Activated naive CD8-positive, alpha-beta T cell treated with anti-CD3 and anti-CD28 coated beads for 36 hours (primary cell): ENCODE data around the gene MAGEA2. TPM values are rescaled to one million over a fixed set of nuclear protein-coding genes. Genes with fewer than 3 reads are reported as not detected.
"Not testable (repeated sequence)": the region's sequence is repeated elsewhere in the genome, so short reads cannot be mapped to it uniquely, and the experiment has no call there.

Experiments
- DNase-seq: peaks from one replicate; pipeline ENCODE4 v3.0.0; 2021
- H3K27ac Mint-ChIP-seq: one replicate; pipeline ENCODE4 v1.8.0; 2022; ENCODE audit warnings: mild to moderate bottlenecking, moderate library complexity, mixed read lengths
- H3K27me3 Mint-ChIP-seq: one replicate; pipeline ENCODE4 v1.8.0; 2022; ENCODE audit warnings: mild to moderate bottlenecking, mixed read lengths
- H3K36me3 Mint-ChIP-seq: one replicate; pipeline ENCODE4 v1.8.0; 2021; ENCODE audit warnings: mild to moderate bottlenecking, mixed read lengths
- H3K4me1 Mint-ChIP-seq: one replicate; pipeline ENCODE4 v1.8.0; 2021; ENCODE audit warnings: mixed read lengths
- H3K4me3 Mint-ChIP-seq: one replicate; pipeline ENCODE4 v1.8.0; 2022; ENCODE audit warnings: mild to moderate bottlenecking, moderate library complexity, mixed read lengths
- H3K9me3 Mint-ChIP-seq: one replicate; pipeline ENCODE4 v1.8.0; 2022; ENCODE audit warnings: mixed read lengths
- total RNA-seq, 2 experiments: library from RNA; stranded (reverse); gene quantifications; one replicate each; pipeline ENCODE4 v1.2.3, GENCODE V29; 2021

The MAGEA2 gene
- total RNA-seq, 2 experiments from 2014 or later = not detected

DNA sequence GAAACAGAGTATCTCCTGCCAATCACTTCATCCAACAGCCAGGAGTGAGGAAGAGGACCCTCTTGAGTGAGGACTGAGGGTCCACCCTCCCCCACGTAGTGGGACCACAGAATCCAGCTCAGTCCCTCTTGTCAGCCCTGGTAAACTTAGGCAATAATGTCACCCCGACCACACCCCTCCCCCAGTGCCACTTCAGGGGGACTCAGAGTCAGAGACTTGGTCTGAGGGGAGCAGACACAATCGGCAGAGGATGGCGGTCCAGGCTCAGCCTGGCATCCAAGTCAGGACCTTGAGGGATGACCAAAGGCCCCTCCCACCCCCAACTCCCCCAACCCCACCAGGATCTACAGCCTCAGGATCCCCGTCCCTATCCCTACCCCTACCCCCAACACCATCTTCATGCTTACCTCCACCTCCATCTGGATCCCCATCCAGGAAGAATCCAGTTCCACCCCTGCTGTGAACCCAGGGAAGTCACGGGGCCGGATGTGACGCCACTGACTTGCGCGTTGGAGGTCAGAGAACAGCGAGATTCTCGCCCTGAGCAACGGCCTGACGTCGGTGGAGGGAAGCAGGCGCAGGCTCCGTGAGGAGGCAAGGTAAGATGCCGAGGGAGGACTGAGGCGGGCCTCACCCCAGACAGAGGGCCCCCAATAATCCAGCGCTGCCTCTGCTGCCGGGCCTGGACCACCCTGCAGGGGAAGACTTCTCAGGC is 20.2 kb downstream of the MAGEA2 start, which contains the start of the genes CSAG1 and MAGEA12:
CSAG1 (minus strand) TSS at position 461 of the 715 bp plus-strand sequence. CDS start 1,261 bp downstream, outside the sequence.
MAGEA12 (plus strand) TSS at position 497 of the 715 bp plus-strand sequence. CDS start 2,405 bp downstream, outside the sequence.
- Mint-ChIP-seq H3K4me3 (no peak within 1 kb of the TSS), H3K27me3 (no peaks in the 10 kb centered on the region), H3K36me3 (no peaks in the 10 kb centered on the region), H3K27ac (no peak within 1 kb of the TSS), H3K4me1 (no peaks in the 10 kb centered on the region), H3K9me3 (no peaks in the 10 kb centered on the region)
- DNase-seq = no peak

DNA sequence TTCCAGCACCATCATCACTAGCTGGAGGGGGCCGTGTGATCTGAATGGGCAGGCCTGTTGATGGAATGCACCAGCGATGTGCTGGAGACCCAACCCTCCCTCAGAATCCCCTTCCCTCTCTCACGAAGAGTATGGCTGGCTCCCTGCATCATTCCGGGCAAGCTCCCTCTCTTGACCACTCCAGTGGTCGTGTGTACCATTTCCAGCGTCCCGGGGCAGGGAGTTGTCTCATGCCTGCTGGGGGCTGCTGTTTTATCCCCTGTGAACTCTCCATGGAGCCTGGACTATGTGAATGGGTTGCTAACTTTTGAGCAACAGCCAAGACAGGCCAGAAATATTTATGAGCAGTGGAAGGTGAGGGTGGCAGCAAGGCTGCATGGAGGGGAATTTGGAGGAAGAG is 28.2 kb downstream of the MAGEA2 start:
- H3K4me1 Mint-ChIP-seq = no peaks in the 10 kb centered on the region
- no peaks in the 10 kb centered on the region for H3K9me3 Mint-ChIP-seq
- peaks cover 4% of the 10 kb centered on the region for H3K27me3 Mint-ChIP-seq
- no peak overlapping the region for H3K27ac Mint-ChIP-seq
- no peaks in the 10 kb centered on the region for H3K36me3 Mint-ChIP-seq
- H3K4me3 Mint-ChIP-seq = no peak overlapping the region
- DNase-seq = no peak

DNA sequence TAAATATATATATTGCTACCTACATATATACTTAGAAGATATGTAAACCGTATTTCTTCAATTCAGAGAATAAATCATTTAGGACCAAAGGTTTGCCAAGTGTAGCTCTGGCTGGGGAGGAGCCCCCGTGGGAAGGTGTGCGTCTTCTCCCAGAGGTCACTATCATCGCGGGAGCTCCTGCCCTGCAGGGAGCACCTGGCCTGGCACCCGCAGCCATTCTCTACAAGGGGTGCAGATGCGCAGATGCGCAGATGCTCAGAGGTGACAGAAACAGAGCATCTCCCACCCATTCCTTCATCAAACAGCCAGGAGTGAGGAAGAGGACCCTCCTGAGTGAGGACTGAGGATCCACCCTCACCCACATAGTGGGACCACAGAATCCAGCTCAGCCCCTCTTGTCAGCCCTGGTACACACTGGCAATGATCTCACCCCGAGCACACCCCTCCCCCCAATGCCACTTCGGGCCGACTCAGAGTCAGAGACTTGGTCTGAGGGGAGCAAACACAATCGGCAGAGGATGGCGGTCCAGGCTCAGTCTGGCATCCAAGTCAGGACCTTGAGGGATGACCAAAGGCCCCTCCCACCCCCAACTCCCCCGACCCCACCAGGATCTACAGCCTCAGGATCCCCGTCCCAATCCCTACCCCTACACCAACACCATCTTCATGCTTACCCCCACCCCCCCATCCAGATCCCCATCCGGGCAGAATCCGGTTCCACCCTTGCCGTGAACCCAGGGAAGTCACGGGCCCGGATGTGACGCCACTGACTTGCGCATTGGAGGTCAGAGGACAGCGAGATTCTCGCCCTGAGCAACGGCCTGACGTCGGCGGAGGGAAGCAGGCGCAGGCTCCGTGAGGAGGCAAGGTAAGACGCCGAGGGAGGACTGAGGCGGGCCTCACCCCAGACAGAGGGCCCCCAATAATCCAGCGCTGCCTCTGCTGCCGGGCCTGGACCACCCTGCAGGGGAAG is 39.5 kb downstream of the MAGEA2 start, which contains the start of gene MAGEA2B:
MAGEA2B (plus strand) TSS at position 814 of the 973 bp plus-strand sequence. CDS start 2,479 bp downstream, outside the sequence.
- H3K36me3 Mint-ChIP-seq, H3K4me1 Mint-ChIP-seq: not testable (repeated sequence)

DNA sequence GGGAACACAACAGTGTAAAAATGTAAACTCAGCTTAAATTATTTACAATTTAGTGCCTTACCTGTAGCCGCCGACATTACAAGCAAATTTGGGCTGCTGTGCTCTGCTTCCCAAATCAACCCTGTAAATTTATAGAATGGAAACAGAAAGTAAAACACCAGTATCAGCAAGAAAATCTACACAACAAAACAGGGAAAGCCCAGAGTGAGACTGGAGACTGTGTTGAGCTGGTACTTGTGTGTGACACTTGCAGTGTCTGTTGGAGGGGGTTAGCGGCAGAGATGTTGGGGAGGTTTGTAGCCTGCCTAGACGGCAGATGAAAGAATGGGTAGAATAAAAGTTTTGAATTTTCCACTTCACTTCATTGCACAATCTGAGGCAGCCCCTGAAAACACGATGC is 40.4 kb downstream of the MAGEA2 start:
- H3K36me3 Mint-ChIP-seq, H3K4me3 Mint-ChIP-seq, H3K4me1 Mint-ChIP-seq, DNase-seq, H3K9me3 Mint-ChIP-seq, H3K27me3 Mint-ChIP-seq, H3K27ac Mint-ChIP-seq: not testable (repeated sequence)

More for the DNA sequence above, 39.5 kb downstream of the MAGEA2 start, which contains the start of gene MAGEA2B:
- not testable (repeated sequence) for DNase-seq, H3K4me3 Mint-ChIP-seq, H3K27ac Mint-ChIP-seq, H3K9me3 Mint-ChIP-seq, H3K27me3 Mint-ChIP-seq

DNA sequence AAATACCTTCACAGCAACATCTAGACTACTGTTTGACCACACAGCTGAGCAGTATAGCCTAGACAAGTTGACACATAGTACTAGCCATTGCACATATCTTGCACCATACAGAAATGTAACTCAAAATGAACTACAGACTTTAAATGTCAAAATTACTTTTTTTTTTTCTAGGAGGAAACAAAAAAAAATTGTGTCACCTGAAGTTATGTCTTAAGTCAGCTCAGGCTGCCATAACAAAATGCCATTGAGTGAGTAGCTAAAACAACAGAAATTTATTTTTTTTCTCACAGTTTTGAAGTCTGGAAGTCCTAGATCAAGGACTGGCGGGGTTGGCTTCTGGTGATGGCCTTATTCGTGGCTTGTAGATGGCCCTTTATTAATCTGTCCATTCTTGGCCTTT is 44.5 kb downstream of the MAGEA2 start, which contains the start of gene CSAG2:
CSAG2 (minus strand) TSS at position 101 of the 400 bp plus-strand sequence. CDS start 161 bp downstream, outside the sequence.
- H3K36me3 Mint-ChIP-seq, H3K9me3 Mint-ChIP-seq, H3K27me3 Mint-ChIP-seq, H3K27ac Mint-ChIP-seq, DNase-seq, H3K4me1 Mint-ChIP-seq, H3K4me3 Mint-ChIP-seq: not testable (repeated sequence)

DNA sequence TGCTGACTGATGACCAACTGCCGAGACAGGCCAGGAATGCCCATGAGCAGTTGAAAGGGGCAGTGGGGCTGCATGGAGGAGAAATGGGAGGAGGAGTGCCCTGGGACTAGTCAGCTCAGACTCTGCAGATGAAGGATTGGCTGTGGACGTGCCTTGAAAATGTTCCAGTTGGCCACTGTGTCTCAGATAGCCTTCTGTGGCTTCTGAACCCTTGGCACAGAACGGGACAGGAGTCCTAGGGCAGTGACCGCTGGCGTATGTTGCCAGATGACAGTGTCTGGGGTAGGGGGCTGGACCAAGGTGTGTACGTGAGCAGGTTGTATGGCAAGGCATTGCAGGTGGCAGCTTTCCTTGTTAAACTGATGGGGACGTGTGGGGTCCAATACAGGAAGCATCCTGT is 47.1 kb downstream of the MAGEA2 start:
- H3K4me3 Mint-ChIP-seq = not testable (repeated sequence)

DNA sequence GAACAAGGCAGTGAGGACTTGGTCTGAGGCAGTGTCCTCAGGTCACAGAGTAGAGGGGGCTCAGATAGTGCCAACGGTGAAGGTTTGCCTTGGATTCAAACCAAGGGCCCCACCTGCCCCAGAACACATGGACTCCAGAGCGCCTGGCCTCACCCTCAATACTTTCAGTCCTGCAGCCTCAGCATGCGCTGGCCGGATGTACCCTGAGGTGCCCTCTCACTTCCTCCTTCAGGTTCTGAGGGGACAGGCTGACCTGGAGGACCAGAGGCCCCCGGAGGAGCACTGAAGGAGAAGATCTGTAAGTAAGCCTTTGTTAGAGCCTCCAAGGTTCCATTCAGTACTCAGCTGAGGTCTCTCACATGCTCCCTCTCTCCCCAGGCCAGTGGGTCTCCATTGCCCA is 53.3 kb downstream of the MAGEA2 start:
- not testable (repeated sequence) for H3K4me1 Mint-ChIP-seq, H3K27me3 Mint-ChIP-seq, DNase-seq, H3K9me3 Mint-ChIP-seq, H3K27ac Mint-ChIP-seq, H3K36me3 Mint-ChIP-seq, H3K4me3 Mint-ChIP-seq

More for the DNA sequence above, 47.1 kb downstream of the MAGEA2 start:
- H3K9me3 Mint-ChIP-seq, H3K4me1 Mint-ChIP-seq, H3K36me3 Mint-ChIP-seq, H3K27me3 Mint-ChIP-seq, DNase-seq, H3K27ac Mint-ChIP-seq: not testable (repeated sequence)

Other genes starting within 250 kb of the MAGEA2 start
- gene GABRQ, start 115.9 kb downstream of the MAGEA2 start, total RNA-seq = not detected
- not detected for gene MAGEA3, start 55.0 kb downstream of the MAGEA2 start, total RNA-seq
- not detected for gene CSAG2, start 44.6 kb downstream of the MAGEA2 start, total RNA-seq
- gene MAGEA2B, start 39.2 kb downstream of the MAGEA2 start, total RNA-seq = not detected
- gene CSAG1, start 20.1 kb downstream of the MAGEA2 start, total RNA-seq = not detected
- gene MAGEA12, start 20.1 kb downstream of the MAGEA2 start, total RNA-seq = not detected
- gene CSAG3, start 5.4 kb upstream of the MAGEA2 start, total RNA-seq = not detected
- gene MAGEA6, start 15.8 kb upstream of the MAGEA2 start, total RNA-seq = not detected
- 10 to 100 TPM; 10.2 to 11.0 TPM for gene CETN2, start 76.9 kb upstream of the MAGEA2 start, total RNA-seq
- gene NSDHL, start 77.2 kb upstream of the MAGEA2 start, total RNA-seq = 10 to 100 TPM; 21.3 to 21.6 TPM
- gene ZNF185, start 144.2 kb upstream of the MAGEA2 start, total RNA-seq = 1 to 10 TPM; 1.3 to 1.5 TPM
- gene PNMA5, start 240.3 kb upstream of the MAGEA2 start, total RNA-seq = not detected